DOHH2 (cell line): ENCODE measurements around the gene RBMS3.

Experiments used
- EZH2phosphoT487 ChIP-seq: fragments of 200-600 bp; sonication (generic); IDR thresholded peaks from 2 replicates; pipeline ENCODE4 v1.6.1; 2017; ENCODE audit warnings: borderline replicate concordance, mild to moderate bottlenecking, antibody characterized with exemption, low read length, moderate library complexity, mixed read lengths
- TF ChIP-seq, protein P1 (sequence below): fragments of 200-600 bp; sonication (generic); IDR thresholded peaks from one replicate; pipeline ENCODE4 v1.5.1; 2014; ENCODE audit warnings: antibody characterized with exemption, mild to moderate bottlenecking, low read depth, low read length; ENCODE audit not compliant: poor library complexity, severe bottlenecking

DNA sequence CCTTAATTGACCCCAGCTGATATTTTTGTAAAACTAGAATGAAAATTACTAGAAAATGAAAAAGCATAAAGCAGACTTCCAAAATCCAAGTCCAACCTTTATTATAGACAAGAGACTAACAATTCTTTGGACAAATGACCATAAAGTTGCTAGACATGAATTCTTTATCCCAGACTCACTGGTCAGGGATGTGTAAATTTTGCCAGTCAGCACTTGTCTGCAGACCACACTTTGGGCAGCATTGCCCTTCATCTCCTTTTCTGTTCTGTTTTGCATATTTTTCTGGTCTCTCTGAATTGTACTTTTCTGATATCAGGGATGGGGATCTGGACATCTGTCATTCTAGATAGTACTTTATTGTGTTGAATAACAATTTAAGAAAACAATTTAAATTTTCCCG lies 10.1 kb upstream of the RBMS3 start:
- TF ChIP-seq, protein P1, sequence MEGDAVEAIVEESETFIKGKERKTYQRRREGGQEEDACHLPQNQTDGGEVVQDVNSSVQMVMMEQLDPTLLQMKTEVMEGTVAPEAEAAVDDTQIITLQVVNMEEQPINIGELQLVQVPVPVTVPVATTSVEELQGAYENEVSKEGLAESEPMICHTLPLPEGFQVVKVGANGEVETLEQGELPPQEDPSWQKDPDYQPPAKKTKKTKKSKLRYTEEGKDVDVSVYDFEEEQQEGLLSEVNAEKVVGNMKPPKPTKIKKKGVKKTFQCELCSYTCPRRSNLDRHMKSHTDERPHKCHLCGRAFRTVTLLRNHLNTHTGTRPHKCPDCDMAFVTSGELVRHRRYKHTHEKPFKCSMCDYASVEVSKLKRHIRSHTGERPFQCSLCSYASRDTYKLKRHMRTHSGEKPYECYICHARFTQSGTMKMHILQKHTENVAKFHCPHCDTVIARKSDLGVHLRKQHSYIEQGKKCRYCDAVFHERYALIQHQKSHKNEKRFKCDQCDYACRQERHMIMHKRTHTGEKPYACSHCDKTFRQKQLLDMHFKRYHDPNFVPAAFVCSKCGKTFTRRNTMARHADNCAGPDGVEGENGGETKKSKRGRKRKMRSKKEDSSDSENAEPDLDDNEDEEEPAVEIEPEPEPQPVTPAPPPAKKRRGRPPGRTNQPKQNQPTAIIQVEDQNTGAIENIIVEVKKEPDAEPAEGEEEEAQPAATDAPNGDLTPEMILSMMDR, result no peak
- TF ChIP-seq EZH2phosphoT487, result no peak
